Liver (tissue), 3 donors: ENCODE data around the gene CDCA3.

ENCODE experiments used
- HNF4A ChIP-seq, 2 donors: conservative IDR thresholded peaks; 2 replicates each; pipeline ENCODE4 v1.6.1; 2016; ENCODE audit warnings: antibody characterized with exemption in 2 of 2, mild to moderate bottlenecking in 2 of 2
- HNF4G ChIP-seq: IDR thresholded peaks from 2 replicates; pipeline ENCODE4 v1.6.1; 2016; ENCODE audit warnings: antibody characterized with exemption
- RAD21 ChIP-seq, 2 donors: IDR thresholded peaks; 2 replicates each; pipeline ENCODE4 v1.6.1; 2016; ENCODE audit warnings: antibody characterized with exemption in 2 of 2, mild to moderate bottlenecking in 2 of 2
- TAF1 ChIP-seq: conservative IDR thresholded peaks from 2 replicates; pipeline ENCODE4 v1.6.1; 2016; ENCODE audit warnings: antibody characterized with exemption, mild to moderate bottlenecking
- TF ChIP-seq, protein P1 (sequence below): fragments of 150-350 bp; IDR thresholded peaks from 2 replicates; pipeline ENCODE4 v1.5.1; 2017; ENCODE audit warnings: improper control_type of control experiment, low read depth, low read length; ENCODE audit not compliant: missing input control
- donor health status: healthy.
- donor health status: healthy.

DNA sequence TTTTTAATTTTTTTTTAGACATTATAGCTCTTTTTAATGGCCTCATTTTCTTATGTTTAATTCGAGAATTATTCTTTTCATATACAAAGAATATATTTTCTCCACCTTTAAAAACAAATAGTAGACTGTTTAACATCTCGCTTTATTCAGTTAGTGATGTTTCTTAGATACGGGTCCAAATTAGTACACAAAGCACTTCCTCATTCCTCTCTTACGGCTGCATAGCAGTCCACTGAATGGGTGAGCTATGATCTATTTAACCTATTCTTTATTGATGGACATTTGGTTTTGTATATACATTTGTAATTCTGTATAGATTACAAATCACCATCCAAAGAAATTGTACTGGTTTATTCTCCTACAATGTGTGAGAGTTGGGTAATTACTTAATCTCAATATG is 37.7 kb downstream of the CDCA3 start:
- TF ChIP-seq, protein P1, sequence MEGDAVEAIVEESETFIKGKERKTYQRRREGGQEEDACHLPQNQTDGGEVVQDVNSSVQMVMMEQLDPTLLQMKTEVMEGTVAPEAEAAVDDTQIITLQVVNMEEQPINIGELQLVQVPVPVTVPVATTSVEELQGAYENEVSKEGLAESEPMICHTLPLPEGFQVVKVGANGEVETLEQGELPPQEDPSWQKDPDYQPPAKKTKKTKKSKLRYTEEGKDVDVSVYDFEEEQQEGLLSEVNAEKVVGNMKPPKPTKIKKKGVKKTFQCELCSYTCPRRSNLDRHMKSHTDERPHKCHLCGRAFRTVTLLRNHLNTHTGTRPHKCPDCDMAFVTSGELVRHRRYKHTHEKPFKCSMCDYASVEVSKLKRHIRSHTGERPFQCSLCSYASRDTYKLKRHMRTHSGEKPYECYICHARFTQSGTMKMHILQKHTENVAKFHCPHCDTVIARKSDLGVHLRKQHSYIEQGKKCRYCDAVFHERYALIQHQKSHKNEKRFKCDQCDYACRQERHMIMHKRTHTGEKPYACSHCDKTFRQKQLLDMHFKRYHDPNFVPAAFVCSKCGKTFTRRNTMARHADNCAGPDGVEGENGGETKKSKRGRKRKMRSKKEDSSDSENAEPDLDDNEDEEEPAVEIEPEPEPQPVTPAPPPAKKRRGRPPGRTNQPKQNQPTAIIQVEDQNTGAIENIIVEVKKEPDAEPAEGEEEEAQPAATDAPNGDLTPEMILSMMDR: no peak
- TF ChIP-seq HNF4G: no peak
- no peak for TF ChIP-seq HNF4A (conservative IDR thresholded peaks at IDR 0.05)
- no peak for TF ChIP-seq RAD21 (IDR thresholded peaks at IDR 0.05)
- no peak for TF ChIP-seq TAF1
